Astrocyte (in vitro differentiated cells and primary cell): ENCODE measurements around the gene TGM1. TPM values are rescaled to one million over a fixed set of nuclear protein-coding genes. Genes with fewer than 3 reads are reported as not detected.

Experiments
- DNase-seq: peaks from one replicate; pipeline ENCODE4 v3.0.0-alpha.2; 2010; ENCODE audit warnings: low read depth
- FAIRE-seq: peaks from 2 replicates; lab custom pipeline; 2011; peaks lifted over from hg19 to GRCh38; lab: Jason Lieb, UNC
- H2AFZ ChIP-seq: 2 replicates; pipeline ENCODE4 v1.6.0; 2012; ENCODE audit warnings: low read depth, low read length, inconsistent platforms
- H3K27ac ChIP-seq: 2 replicates; pipeline ENCODE4 v1.5.1; 2011; ENCODE audit warnings: low read depth, low read length, inconsistent platforms
- H3K27me3 ChIP-seq: 2 replicates; pipeline ENCODE4 v1.6.0; 2011; ENCODE audit warnings: low read length, inconsistent platforms; ENCODE audit not compliant: insufficient read depth
- H3K36me3 ChIP-seq: 2 replicates; pipeline ENCODE4 v1.5.1; 2011; ENCODE audit warnings: low read length, inconsistent platforms; ENCODE audit not compliant: insufficient read depth
- H3K4me1 ChIP-seq: 2 replicates; pipeline ENCODE4 v1.5.1; 2011; ENCODE audit warnings: low read length, inconsistent platforms; ENCODE audit not compliant: insufficient read depth
- H3K4me2 ChIP-seq: 2 replicates; pipeline ENCODE4 v1.6.0; 2012; ENCODE audit warnings: low read length, inconsistent platforms
- H3K4me3 ChIP-seq: 2 replicates; pipeline ENCODE4 v1.5.1; 2011; ENCODE audit warnings: low read depth, mild to moderate bottlenecking, low read length, inconsistent platforms; ENCODE audit not compliant: insufficient read depth
- H3K79me2 ChIP-seq: 2 replicates; pipeline ENCODE4 v1.6.0; 2012; ENCODE audit warnings: mild to moderate bottlenecking, low read length, inconsistent platforms; ENCODE audit not compliant: insufficient read depth
- H3K9ac ChIP-seq: 2 replicates; pipeline ENCODE4 v1.6.0; 2012; ENCODE audit warnings: mild to moderate bottlenecking, low read length, inconsistent platforms
- H3K9me3 ChIP-seq: 2 replicates; pipeline ENCODE4 v1.5.1; 2012; ENCODE audit warnings: low read depth, mild to moderate bottlenecking, low read length, inconsistent platforms; ENCODE audit not compliant: insufficient read depth
- H4K20me1 ChIP-seq: 2 replicates; pipeline ENCODE4 v1.6.0; 2012; ENCODE audit warnings: low read length, inconsistent platforms; ENCODE audit not compliant: insufficient read depth
- H3K27ac Mint-ChIP-seq: one replicate; pipeline ENCODE4 v1.8.0; 2021; ENCODE audit warnings: mild to moderate bottlenecking, mixed read lengths; ENCODE audit not compliant: unreplicated experiment
- H3K27me3 Mint-ChIP-seq: one replicate; pipeline ENCODE4 v1.8.0; 2021; ENCODE audit warnings: low read depth, mixed read lengths; ENCODE audit not compliant: unreplicated experiment
- H3K36me3 Mint-ChIP-seq: one replicate; pipeline ENCODE4 v1.8.0; 2021; ENCODE audit warnings: low read depth, mixed read lengths; ENCODE audit not compliant: unreplicated experiment
- H3K4me1 Mint-ChIP-seq: one replicate; pipeline ENCODE4 v1.8.0; 2021; ENCODE audit warnings: low read depth, mixed read lengths; ENCODE audit not compliant: unreplicated experiment
- H3K4me3 Mint-ChIP-seq: one replicate; pipeline ENCODE4 v1.8.0; 2021; ENCODE audit warnings: mild to moderate bottlenecking, moderate library complexity, mixed read lengths; ENCODE audit not compliant: unreplicated experiment
- H3K9me3 Mint-ChIP-seq: one replicate; pipeline ENCODE4 v1.8.0; 2021; ENCODE audit warnings: mild to moderate bottlenecking, mixed read lengths; ENCODE audit not compliant: unreplicated experiment
- EZH2 ChIP-seq: IDR thresholded peaks from 2 replicates; pipeline ENCODE4 v1.6.1; 2012; ENCODE audit warnings: mild to moderate bottlenecking, low read length, inconsistent platforms; ENCODE audit not compliant: insufficient read depth
- total RNA-seq: library from RNA; stranded (reverse); gene quantifications from 2 replicates; pipeline ENCODE4 v1.2.1, GENCODE V29; 2021
- TF ChIP-seq, protein P1 (sequence below): IDR thresholded peaks from 2 replicates; pipeline ENCODE4 v1.5.1; 2011; ENCODE audit warnings: low read depth, mild to moderate bottlenecking, inconsistent platforms, low read length, moderate library complexity; ENCODE audit not compliant: insufficient read depth

TGM1 gene
- total RNA-seq, 1 donor from 2014 or later = 3.8 TPM

DNA sequence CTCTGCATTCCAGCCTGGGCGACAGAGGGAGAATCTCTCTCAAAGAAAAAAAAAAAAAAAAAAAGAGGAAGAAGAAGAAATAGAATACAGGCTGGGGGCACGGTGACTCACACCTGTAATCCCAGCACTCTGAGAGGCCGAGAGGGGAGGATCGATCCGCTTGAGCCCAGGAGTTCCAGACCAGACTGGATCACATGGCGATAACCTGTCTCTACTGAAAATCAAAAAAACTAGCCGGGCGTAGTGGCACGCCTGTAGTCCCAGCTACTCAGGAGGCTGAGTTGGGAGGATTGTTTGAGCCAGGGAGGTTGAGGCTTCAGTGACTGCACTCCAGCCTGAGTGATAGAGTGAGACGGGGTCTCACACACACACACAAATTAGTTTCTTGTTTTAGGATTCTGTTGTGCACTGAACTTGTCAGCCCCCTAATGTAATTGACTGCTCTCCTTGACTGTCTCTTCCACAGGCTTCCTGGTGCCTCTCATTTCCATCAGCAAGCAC, 19.6 kb downstream of the TGM1 start:
- DNase-seq = peak; percentile 25
- Histone ChIP-seq H3K9ac (peak overlapping the region; percentile 94), H3K4me1 (peaks cover 30% of the 10 kb centered on the region), H4K20me1 (peaks cover 26% of the 10 kb centered on the region), H3K79me2 (peaks cover 36% of the 10 kb centered on the region), H3K4me2 (peak overlapping the region; percentile 93), H2AFZ (peak overlapping the region; percentile 42), H3K27ac (peak overlapping the region; percentile 98), H3K4me3 (peak overlapping the region; percentile 74), H3K9me3 (no peaks in the 10 kb centered on the region), H3K36me3 (peaks cover 27% of the 10 kb centered on the region), H3K27me3 (no peaks in the 10 kb centered on the region)
- TF ChIP-seq, protein P1, sequence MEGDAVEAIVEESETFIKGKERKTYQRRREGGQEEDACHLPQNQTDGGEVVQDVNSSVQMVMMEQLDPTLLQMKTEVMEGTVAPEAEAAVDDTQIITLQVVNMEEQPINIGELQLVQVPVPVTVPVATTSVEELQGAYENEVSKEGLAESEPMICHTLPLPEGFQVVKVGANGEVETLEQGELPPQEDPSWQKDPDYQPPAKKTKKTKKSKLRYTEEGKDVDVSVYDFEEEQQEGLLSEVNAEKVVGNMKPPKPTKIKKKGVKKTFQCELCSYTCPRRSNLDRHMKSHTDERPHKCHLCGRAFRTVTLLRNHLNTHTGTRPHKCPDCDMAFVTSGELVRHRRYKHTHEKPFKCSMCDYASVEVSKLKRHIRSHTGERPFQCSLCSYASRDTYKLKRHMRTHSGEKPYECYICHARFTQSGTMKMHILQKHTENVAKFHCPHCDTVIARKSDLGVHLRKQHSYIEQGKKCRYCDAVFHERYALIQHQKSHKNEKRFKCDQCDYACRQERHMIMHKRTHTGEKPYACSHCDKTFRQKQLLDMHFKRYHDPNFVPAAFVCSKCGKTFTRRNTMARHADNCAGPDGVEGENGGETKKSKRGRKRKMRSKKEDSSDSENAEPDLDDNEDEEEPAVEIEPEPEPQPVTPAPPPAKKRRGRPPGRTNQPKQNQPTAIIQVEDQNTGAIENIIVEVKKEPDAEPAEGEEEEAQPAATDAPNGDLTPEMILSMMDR = no peak
- TF ChIP-seq EZH2 = no peak
- Mint-ChIP-seq H3K36me3 (peaks cover 19% of the 10 kb centered on the region), H3K9me3 (no peaks in the 10 kb centered on the region), H3K4me3 (peak overlapping the region; percentile 95), H3K27ac (peak overlapping the region; percentile 99), H3K4me1 (peaks cover 31% of the 10 kb centered on the region), H3K27me3 (no peaks in the 10 kb centered on the region)
- no peak for FAIRE-seq

DNA sequence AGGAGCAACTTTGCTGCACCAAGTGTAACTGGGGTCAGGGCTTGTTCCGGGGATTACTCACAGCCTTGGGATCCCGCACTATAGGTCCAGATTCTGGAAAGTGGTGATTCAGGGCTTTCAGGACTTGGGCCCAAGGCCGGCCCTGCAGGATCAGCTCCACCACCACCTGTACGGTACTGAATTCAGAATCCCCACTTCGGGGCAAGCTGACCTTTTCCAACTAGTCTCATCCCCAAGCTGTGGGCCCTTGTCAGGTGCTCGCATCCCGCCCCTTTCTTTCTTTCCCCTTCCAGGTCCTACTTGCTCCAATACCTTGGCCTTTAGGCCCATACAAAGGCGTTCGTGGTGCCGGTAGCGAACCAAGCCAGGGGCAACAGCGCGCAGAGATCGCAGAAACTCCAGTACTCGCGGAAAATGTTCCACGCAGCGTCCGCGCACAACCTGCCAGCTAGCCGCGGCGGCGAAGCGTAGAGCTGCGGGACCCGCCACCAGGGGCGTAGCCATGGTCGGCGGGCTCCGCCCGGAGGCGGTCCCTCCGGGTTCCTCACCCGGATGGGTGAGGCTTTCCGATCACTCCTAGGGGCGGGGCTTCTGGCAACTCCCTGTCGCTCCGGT, 21.0 kb downstream of the TGM1 start:
- Histone ChIP-seq H3K4me2 (peak overlapping the region; percentile 93), H3K79me2 (peaks cover 37% of the 10 kb centered on the region), H4K20me1 (peaks cover 26% of the 10 kb centered on the region), H3K4me3 (peak overlapping the region; percentile 74), H3K9me3 (no peaks in the 10 kb centered on the region), H2AFZ (peak overlapping the region; percentile 91), H3K36me3 (peaks cover 37% of the 10 kb centered on the region), H3K27ac (peak overlapping the region; percentile 98), H3K9ac (peak overlapping the region; percentile 94), H3K27me3 (no peaks in the 10 kb centered on the region), H3K4me1 (peaks cover 30% of the 10 kb centered on the region)
- Mint-ChIP-seq H3K27ac (peak overlapping the region; percentile 99), H3K4me3 (peak overlapping the region; percentile 95), H3K9me3 (no peaks in the 10 kb centered on the region), H3K36me3 (peaks cover 28% of the 10 kb centered on the region), H3K27me3 (no peaks in the 10 kb centered on the region), H3K4me1 (peaks cover 41% of the 10 kb centered on the region)
- TF ChIP-seq, protein P1 = peak; percentile 28
- TF ChIP-seq EZH2 = no peak
- DNase-seq (peak; percentile 39), FAIRE-seq (no peak)
